Sigmoid colon (tissue), 4 donors: Measurements from ENCODE around the gene DUOX2.

Experiments
- CTCF ChIP-seq, 4 experiments: fragments of 450-650 bp in 3 of 4; fragments of 200-600 bp in 1 of 4; IDR thresholded peaks; one replicate each; pipeline ENCODE4 v1.5.1; 2016 to 2019; ENCODE audit warnings: antibody characterized with exemption in 4 of 4, mild to moderate bottlenecking in 3 of 4, moderate library complexity in 2 of 4
- EP300 ChIP-seq, 4 donors: sonication (generic); formaldehyde crosslinking; IDR thresholded peaks; one replicate each; pipeline ENCODE4 v1.6.1; 2017; ENCODE audit warnings: antibody characterized with exemption in 4 of 4
- POLR2A ChIP-seq, 2 donors: fragments of 450-650 bp; IDR thresholded peaks; one replicate each; pipeline ENCODE4 v1.6.1; 2016; ENCODE audit warnings: antibody characterized with exemption in 2 of 2, mild to moderate bottlenecking in 2 of 2, moderate library complexity in 2 of 2
- POLR2AphosphoS5 ChIP-seq, 4 donors: sonication (generic); formaldehyde crosslinking; IDR thresholded peaks; one replicate each; pipeline ENCODE4 v1.6.1; 2017; ENCODE audit warnings: antibody characterized with exemption in 4 of 4

DNA sequence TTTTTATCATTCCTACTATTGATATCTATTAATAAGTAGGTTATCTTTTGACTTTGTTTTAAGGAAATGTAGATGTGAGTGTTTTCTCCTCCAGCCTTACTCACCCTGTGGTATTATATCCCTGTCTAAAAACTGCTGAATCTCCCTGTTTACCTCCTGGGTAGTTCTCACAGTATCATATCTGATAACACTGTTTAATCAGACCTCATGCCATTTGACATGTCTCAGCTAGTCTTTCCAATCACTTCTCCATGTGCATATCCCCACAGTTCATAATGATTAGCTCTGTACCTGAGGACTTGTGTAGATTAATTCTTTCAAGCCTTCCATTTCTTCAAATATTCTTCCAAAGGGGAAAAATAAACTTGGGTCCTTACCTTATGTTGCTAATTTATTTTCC is 30.7 kb downstream of the DUOX2 start:
- TF ChIP-seq CTCF (IDR thresholded peaks at IDR 0.05): no peak
- no peak for TF ChIP-seq POLR2A (IDR thresholded peaks at IDR 0.05)
- no peak for TF ChIP-seq POLR2AphosphoS5 (IDR thresholded peaks at IDR 0.05)
- no peak for TF ChIP-seq EP300 (IDR thresholded peaks at IDR 0.05)
